Osteoblast (primary cell): Measurements from ENCODE around the gene SHISAL1. TPM values are rescaled to one million over a fixed set of nuclear protein-coding genes. Genes with fewer than 3 reads are reported as not detected.
A peak's percentile ranks its signal among the peaks of the same experiment; 100 is the strongest.

Source experiments
- DNase-seq: peaks from one replicate; pipeline ENCODE4 v3.0.0; 2011; ENCODE audit warnings: low spot score, mixed read lengths; ENCODE audit not compliant: insufficient read length; ENCODE audit errors: missing footprints
- H2AFZ ChIP-seq: 2 replicates; pipeline ENCODE4 v1.6.0; 2011; ENCODE audit warnings: mild to moderate bottlenecking, low read length
- H3K27ac ChIP-seq: 2 replicates; pipeline ENCODE4 v1.5.1; 2011; ENCODE audit warnings: mild to moderate bottlenecking, low read depth, low read length, moderate library complexity
- H3K27me3 ChIP-seq: 2 replicates; pipeline ENCODE4 v1.6.0; 2012; ENCODE audit warnings: mild to moderate bottlenecking, control low read depth, inconsistent platforms, low read length, moderate library complexity; ENCODE audit not compliant: insufficient read depth
- H3K36me3 ChIP-seq: 2 replicates; pipeline ENCODE4 v1.5.1; 2011; ENCODE audit warnings: mild to moderate bottlenecking, low read length, control low read depth, moderate library complexity; ENCODE audit not compliant: insufficient read depth
- H3K4me1 ChIP-seq: 2 replicates; pipeline ENCODE4 v1.5.1; 2011; ENCODE audit warnings: mild to moderate bottlenecking, low read length, control low read depth, moderate library complexity; ENCODE audit not compliant: insufficient read depth
- H3K4me2 ChIP-seq: 2 replicates; pipeline ENCODE4 v1.6.0; 2011; ENCODE audit warnings: mild to moderate bottlenecking, low read length; ENCODE audit not compliant: insufficient read depth
- H3K4me3 ChIP-seq: fragments of 200-600 bp; sonication (generic); 3 replicates; pipeline ENCODE4 v1.5.1; 2012; ENCODE audit warnings: mild to moderate bottlenecking, low read length, inconsistent platforms; ENCODE audit not compliant: insufficient read depth
- H3K79me2 ChIP-seq: 2 replicates; pipeline ENCODE4 v1.6.0; 2012; ENCODE audit warnings: mild to moderate bottlenecking, low read length, control low read depth, inconsistent platforms; ENCODE audit not compliant: insufficient read depth
- H3K9me3 ChIP-seq: 2 replicates; pipeline ENCODE4 v1.5.1; 2011; ENCODE audit warnings: low read depth, low read length, control low read depth
- H4K20me1 ChIP-seq: 2 replicates; pipeline ENCODE4 v1.6.0; 2012; ENCODE audit warnings: mild to moderate bottlenecking, low read length, control low read depth; ENCODE audit not compliant: insufficient read depth
- total RNA-seq: library from RNA; depleted of rRNA; stranded (reverse); fragments of >200 nt; gene quantifications from 2 replicates; pipeline ENCODE4 v1.2.3, GENCODE V29; 2012
- TF ChIP-seq, protein P1 (sequence below): IDR thresholded peaks from 2 replicates; pipeline ENCODE4 v1.5.1; 2011; ENCODE audit warnings: mild to moderate bottlenecking, low read depth, low read length, moderate library complexity; ENCODE audit errors: extremely low read depth

The SHISAL1 gene
- total RNA-seq, 1 donor: 52.5 TPM

DNA sequence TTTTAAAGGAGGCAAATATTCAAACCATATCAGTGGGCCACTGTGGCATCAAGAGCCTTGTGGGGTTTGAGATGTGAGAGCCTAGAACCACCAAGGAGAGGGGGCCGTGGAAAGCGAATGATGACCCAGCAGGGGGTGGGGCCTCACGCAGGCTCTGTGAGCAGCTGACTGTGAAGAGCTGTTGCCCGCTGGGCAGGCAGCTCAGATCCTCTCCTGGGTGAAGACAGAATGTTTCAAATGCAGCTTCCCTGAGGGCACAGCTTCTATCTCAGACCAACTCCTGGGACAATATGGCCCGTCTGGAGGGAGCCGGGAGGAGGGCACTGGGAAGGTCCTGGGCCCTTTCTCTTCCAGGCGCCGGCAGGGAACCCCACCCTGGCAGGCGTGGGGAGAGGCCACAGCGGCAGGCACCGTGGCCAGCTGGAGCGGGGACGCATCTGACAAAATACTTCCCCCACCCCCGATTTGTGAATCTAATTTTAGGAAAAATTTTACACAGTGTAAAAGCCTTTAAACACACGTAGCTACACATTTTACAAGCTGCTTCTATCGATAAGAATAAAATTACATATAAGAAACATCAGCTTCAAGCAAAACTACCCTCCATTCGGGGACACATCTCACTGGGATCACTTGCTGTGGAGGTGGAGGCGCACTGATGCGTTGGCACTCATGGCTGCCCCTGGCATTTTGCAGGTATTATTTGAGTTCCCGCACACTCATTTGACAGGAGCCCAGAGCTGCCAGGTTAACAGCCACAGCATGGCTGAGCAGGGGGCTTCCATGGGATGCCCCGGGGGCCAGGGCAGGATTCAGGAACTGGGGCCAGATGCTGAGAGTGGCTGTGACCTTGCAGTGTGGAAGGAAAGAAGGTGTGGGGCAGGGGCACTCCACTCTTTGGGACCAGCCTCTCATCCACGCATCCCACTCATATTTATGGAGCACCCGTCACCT, 91.7 kb downstream of the SHISAL1 start:
- H3K27ac ChIP-seq: no peak overlapping the region
- H3K4me3 ChIP-seq: no peak overlapping the region
- H2AFZ ChIP-seq: no peak overlapping the region
- no peaks in the 10 kb centered on the region for H3K36me3 ChIP-seq
- H3K27me3 ChIP-seq: peaks cover 8% of the 10 kb centered on the region
- H4K20me1 ChIP-seq: no peaks in the 10 kb centered on the region
- no peaks in the 10 kb centered on the region for H3K79me2 ChIP-seq
- DNase-seq: no peak
- H3K4me2 ChIP-seq: no peak overlapping the region
- TF ChIP-seq, protein P1, sequence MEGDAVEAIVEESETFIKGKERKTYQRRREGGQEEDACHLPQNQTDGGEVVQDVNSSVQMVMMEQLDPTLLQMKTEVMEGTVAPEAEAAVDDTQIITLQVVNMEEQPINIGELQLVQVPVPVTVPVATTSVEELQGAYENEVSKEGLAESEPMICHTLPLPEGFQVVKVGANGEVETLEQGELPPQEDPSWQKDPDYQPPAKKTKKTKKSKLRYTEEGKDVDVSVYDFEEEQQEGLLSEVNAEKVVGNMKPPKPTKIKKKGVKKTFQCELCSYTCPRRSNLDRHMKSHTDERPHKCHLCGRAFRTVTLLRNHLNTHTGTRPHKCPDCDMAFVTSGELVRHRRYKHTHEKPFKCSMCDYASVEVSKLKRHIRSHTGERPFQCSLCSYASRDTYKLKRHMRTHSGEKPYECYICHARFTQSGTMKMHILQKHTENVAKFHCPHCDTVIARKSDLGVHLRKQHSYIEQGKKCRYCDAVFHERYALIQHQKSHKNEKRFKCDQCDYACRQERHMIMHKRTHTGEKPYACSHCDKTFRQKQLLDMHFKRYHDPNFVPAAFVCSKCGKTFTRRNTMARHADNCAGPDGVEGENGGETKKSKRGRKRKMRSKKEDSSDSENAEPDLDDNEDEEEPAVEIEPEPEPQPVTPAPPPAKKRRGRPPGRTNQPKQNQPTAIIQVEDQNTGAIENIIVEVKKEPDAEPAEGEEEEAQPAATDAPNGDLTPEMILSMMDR: no peak
- H3K9me3 ChIP-seq: no peaks in the 10 kb centered on the region
- no peaks in the 10 kb centered on the region for H3K4me1 ChIP-seq

DNA sequence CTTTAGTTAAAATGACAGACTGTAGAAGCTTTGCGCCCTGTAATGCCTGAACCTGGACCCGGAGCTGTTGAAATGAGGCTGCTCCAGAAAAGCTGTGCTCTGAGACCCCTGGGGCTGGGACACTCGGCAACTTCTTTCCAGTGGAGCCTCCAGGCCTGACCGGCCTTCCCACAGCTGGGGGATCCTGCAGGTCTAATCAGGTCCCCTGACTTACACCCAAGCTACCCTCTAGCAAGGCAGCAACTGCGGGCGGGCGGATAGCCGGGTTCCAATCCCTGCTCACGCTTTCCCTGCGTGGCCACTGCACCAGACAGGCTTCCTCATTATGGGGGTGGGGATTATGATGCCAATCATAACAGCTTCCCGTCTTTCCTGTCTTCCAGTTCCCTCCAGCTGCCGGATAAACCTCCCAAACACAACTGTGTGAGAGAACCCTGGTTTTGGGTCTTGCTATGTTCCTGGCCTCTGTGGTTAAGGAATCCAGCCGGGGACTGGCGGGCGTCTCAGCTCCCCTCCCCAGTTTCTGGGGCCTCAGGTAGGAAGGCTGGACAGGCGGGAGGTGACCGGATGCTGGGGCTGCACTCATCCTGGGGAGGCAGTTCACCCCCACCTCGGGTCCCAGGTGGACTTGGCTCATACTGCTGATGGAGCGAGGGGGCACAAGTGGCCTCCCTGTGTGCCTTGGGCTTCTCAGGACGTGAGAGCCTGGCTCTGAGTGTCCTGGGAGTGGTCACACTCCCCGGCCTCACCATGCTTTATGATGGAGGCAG, 93.5 kb downstream of the SHISAL1 start:
- Histone ChIP-seq H4K20me1 (no peaks in the 10 kb centered on the region), H3K9me3 (no peaks in the 10 kb centered on the region)
- TF ChIP-seq, protein P1: no peak

DNA sequence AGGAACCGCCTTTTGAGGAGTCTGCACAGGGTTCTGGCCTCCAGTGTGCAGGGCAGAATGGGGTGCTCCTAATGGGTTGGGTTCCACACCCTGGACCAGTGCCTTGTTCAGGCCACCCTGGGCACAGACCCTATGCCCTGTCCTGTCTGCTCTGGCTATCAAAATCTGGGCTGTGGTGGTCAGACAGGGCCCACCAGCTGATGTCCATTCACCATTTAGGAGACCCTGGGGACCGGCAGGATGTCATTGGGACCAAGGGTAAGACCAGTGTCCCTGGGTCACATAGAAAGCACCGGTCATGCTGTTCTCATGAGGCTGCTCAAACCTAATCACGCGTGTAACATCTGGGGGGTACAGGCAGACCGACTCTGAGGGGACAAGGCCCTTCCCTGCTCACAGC, 94.7 kb downstream of the SHISAL1 start:
- H3K27ac ChIP-seq: no peak overlapping the region
- H3K9me3 ChIP-seq: no peaks in the 10 kb centered on the region
- TF ChIP-seq, protein P1: no peak

More for the DNA sequence above, 93.5 kb downstream of the SHISAL1 start:
- no peak for DNase-seq
- H3K4me3 ChIP-seq: no peak overlapping the region
- no peaks in the 10 kb centered on the region for H3K4me1 ChIP-seq
- no peak overlapping the region for H2AFZ ChIP-seq
- no peak overlapping the region for H3K4me2 ChIP-seq
- H3K36me3 ChIP-seq: no peaks in the 10 kb centered on the region
- H3K27ac ChIP-seq: no peak overlapping the region
- H3K79me2 ChIP-seq: no peaks in the 10 kb centered on the region
- no peaks in the 10 kb centered on the region for H3K27me3 ChIP-seq

DNA sequence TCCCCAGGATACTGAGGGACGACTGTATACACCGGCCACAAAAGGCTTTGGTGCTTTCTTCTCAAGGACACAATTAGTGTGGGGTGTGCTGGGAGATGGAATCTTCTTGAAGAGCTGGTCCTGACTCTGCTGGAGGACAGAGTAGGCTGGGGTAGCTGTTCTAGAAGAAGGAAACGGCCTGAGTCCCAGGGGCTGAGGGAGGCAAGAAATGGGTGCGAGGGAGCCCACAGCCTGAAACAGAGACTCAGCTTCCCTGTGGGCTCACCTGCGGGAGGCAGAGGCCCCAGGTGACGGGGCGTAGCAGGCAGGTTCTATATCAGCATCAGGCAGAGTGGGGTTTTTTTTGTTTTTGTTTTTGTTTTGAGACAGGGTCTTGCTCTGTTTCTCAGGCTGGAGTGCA, 95.4 kb downstream of the SHISAL1 start:
- H4K20me1 ChIP-seq: no peaks in the 10 kb centered on the region

More for the DNA sequence above, 94.7 kb downstream of the SHISAL1 start:
- H2AFZ ChIP-seq: no peak overlapping the region
- H3K79me2 ChIP-seq: no peaks in the 10 kb centered on the region
- no peaks in the 10 kb centered on the region for H3K4me1 ChIP-seq
- H3K27me3 ChIP-seq: no peaks in the 10 kb centered on the region
- H4K20me1 ChIP-seq: no peaks in the 10 kb centered on the region
- no peak overlapping the region for H3K4me3 ChIP-seq
- no peaks in the 10 kb centered on the region for H3K36me3 ChIP-seq
- no peak overlapping the region for H3K4me2 ChIP-seq
- peak; percentile 14 for DNase-seq

More for the DNA sequence above, 95.4 kb downstream of the SHISAL1 start:
- no peak overlapping the region for H3K27ac ChIP-seq
- H3K79me2 ChIP-seq: no peaks in the 10 kb centered on the region
- H3K27me3 ChIP-seq: no peaks in the 10 kb centered on the region
- no peak overlapping the region for H2AFZ ChIP-seq
- TF ChIP-seq, protein P1: no peak
- no peak overlapping the region for H3K4me3 ChIP-seq
- no peak for DNase-seq
- peaks cover 5% of the 10 kb centered on the region for H3K4me1 ChIP-seq
- no peak overlapping the region for H3K4me2 ChIP-seq
- H3K9me3 ChIP-seq: no peaks in the 10 kb centered on the region
- H3K36me3 ChIP-seq: no peaks in the 10 kb centered on the region
